HFFc6 (cell line): ENCODE data around the gene SPACA4. TPM values are rescaled to one million over a fixed set of nuclear protein-coding genes. Genes with fewer than 3 reads are reported as not detected.
"Not testable (repeated sequence)": the region's sequence is repeated elsewhere in the genome, so short reads cannot be mapped to it uniquely, and the experiment has no call there.

Experiments used
- DNase-seq: peaks from one replicate; pipeline ENCODE4 v3.0.0-alpha.2; 2018
- H3K27ac Mint-ChIP-seq: 2 replicates; pipeline ENCODE4 v1.8.0; 2020; ENCODE audit warnings: mild to moderate bottlenecking, mixed read lengths
- H3K27me3 Mint-ChIP-seq: 2 replicates; pipeline ENCODE4 v1.8.0; 2021; ENCODE audit warnings: mild to moderate bottlenecking, moderate library complexity, mixed read lengths; ENCODE audit not compliant: insufficient read depth
- H3K36me3 Mint-ChIP-seq: 2 replicates; pipeline ENCODE4 v1.8.0; 2021; ENCODE audit warnings: low read depth, mixed read lengths
- H3K4me1 Mint-ChIP-seq: 2 replicates; pipeline ENCODE4 v1.8.0; 2020; ENCODE audit warnings: low read depth, mixed read lengths
- H3K4me3 Mint-ChIP-seq: 2 replicates; pipeline ENCODE4 v1.8.0; 2020; ENCODE audit warnings: mild to moderate bottlenecking, moderate library complexity, mixed read lengths
- H3K9me3 Mint-ChIP-seq: 2 replicates; pipeline ENCODE4 v1.8.0; 2020; ENCODE audit warnings: mild to moderate bottlenecking, mixed read lengths
- total RNA-seq, 6 experiments: library from RNA; stranded (reverse); fragmentation: NEBNext Ultra II Directional; extraction: Animal tissue kit (Norgen Biotek cat#: 25700); gene quantifications; 2 replicates in 1 of 6; 3 replicates in 5 of 6; pipeline ENCODE4 v1.2.3, GENCODE V29; 2021
- TF ChIP-seq, protein P1 (sequence below): fragments of 200-600 bp; sonication (generic); IDR thresholded peaks from 2 replicates; pipeline ENCODE4 v1.5.0; 2021; ENCODE audit warnings: antibody characterized with exemption, mild to moderate bottlenecking

The SPACA4 gene
- total RNA-seq, 6 experiments from 2014 or later, result not detected

DNA sequence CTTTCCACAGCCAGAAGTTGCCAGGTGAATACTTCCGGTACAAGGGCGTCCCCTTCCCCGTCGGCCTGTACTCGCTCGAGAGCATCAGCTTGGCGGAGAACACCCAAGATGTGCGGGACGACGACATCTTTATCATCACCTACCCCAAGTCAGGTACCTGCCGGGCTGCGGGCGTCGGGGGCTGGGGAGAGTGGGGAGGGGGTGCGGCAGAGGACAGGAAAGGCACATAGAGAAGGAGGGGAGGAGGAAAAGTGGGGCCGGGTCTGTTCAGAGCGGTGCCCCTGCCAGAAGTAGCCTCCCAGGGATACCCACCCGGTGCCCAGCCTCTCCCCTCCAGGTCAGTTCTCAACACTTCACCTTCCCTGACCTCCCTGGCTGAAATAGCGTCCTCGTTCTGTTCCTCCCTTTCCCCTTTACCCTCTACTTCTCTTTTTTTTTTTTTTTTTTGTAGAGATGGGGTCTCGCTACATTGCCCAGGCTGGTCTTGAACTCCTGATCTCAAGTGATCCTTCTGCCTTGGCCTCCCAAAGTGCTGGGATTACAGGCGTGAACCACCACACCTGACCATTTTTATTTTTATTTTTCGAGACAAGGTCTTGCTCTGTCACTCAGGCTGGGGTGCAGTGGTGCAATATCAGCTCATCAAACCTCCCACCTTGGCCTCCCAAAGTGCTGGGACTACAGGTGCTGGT lies 30.5 kb upstream of the SPACA4 start:
- Mint-ChIP-seq H3K27me3 (peaks cover 3% of the 10 kb centered on the region), H3K36me3 (no peaks in the 10 kb centered on the region), H3K9me3 (no peaks in the 10 kb centered on the region), H3K27ac (no peak overlapping the region), H3K4me3 (no peak overlapping the region), H3K4me1 (peaks cover 13% of the 10 kb centered on the region)
- no peak for DNase-seq
- TF ChIP-seq, protein P1, sequence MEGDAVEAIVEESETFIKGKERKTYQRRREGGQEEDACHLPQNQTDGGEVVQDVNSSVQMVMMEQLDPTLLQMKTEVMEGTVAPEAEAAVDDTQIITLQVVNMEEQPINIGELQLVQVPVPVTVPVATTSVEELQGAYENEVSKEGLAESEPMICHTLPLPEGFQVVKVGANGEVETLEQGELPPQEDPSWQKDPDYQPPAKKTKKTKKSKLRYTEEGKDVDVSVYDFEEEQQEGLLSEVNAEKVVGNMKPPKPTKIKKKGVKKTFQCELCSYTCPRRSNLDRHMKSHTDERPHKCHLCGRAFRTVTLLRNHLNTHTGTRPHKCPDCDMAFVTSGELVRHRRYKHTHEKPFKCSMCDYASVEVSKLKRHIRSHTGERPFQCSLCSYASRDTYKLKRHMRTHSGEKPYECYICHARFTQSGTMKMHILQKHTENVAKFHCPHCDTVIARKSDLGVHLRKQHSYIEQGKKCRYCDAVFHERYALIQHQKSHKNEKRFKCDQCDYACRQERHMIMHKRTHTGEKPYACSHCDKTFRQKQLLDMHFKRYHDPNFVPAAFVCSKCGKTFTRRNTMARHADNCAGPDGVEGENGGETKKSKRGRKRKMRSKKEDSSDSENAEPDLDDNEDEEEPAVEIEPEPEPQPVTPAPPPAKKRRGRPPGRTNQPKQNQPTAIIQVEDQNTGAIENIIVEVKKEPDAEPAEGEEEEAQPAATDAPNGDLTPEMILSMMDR, result no peak

DNA sequence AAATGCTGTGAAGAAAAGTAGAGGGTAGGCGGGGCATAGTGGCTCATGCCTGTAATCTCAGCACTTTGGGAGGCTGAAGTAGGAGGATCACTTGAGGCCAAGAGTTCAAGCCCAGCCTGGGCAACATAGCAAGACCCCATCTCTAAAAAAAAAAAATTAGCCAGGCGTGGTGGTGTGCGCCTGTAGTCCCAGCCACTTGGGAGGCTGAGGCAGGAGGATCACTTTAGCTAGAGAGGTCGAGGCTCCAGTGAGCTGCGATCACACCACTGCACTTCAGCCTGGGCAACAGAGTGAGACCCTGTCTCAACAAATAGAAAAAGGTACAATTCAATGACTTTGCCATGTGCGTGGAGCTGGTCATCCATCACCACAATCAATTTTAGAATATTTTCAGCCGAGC lies 28.6 kb upstream of the SPACA4 start:
- DNase-seq, H3K27ac Mint-ChIP-seq, H3K27me3 Mint-ChIP-seq, H3K9me3 Mint-ChIP-seq, H3K4me3 Mint-ChIP-seq, H3K36me3 Mint-ChIP-seq: not testable (repeated sequence)
- H3K4me1 Mint-ChIP-seq, result peaks cover 13% of the 10 kb centered on the region

DNA sequence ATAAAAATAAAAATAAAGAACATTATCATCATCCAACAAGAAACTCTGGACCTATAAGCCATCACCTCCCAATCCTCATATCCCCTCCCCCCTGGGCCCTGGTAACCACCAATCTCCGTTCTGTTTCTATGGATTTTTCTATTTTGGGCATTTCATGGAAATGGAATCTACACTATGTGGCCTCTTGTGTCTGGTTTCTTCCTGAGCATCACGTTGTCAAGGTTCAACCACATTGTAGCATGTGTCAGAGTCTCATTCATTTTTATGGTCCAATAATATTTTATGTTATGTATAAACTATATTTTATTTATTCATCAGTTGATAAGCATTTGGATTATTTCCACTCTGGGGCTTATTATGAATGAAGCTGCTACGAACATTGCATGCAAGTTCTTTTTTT lies 27.7 kb upstream of the SPACA4 start:
- Mint-ChIP-seq H3K27ac (no peak overlapping the region), H3K9me3 (no peaks in the 10 kb centered on the region), H3K4me1 (peaks cover 14% of the 10 kb centered on the region), H3K36me3 (no peaks in the 10 kb centered on the region), H3K27me3 (no peaks in the 10 kb centered on the region; the same call in 1 of the 2 replicates), H3K4me3 (no peak overlapping the region)
- peak; percentile 47 for DNase-seq
- TF ChIP-seq, protein P1, result no peak

DNA sequence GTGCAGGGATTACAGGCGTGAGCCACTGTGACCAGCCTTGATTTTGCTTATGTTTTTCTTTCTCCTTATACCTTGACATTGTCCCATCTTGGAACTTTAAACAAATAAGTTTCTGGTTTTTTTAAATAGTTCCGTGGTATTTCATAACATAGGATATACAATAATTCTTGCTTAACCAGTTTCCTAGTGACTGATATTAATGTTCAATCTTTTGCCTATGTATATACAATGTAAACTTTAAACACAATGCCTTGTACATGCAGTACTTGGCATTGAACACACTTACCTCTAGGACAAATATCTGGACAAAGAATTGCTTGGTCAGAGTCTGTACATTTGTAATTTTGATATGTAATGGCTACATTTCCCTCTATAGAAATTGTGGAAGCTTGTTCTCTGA lies 24.4 kb upstream of the SPACA4 start:
- DNase-seq, result no peak
- Mint-ChIP-seq H3K27me3 (no peaks in the 10 kb centered on the region), H3K9me3 (no peaks in the 10 kb centered on the region), H3K36me3 (no peaks in the 10 kb centered on the region), H3K4me3 (no peak overlapping the region), H3K27ac (no peak overlapping the region), H3K4me1 (peaks cover 17% of the 10 kb centered on the region)
- TF ChIP-seq, protein P1, result no peak

DNA sequence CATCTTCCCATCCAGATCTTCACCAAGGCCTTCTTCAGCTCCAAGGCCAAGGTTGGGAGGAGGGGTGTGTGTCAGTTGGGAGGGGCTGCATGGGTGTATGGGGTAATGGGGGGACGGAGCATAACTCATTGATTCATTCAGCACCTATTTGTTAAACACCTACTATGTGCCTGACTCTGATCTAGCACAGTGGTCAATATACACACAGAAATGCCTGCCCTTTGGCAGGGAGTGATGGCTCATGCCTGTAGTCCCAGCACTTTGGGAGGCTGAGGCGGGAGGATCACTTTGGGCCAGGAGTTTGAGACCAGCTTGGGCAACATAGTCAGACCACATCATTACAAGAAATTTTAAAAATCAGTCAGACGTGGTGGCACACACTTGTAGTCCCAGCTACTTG lies 19.2 kb upstream of the SPACA4 start:
- H3K27me3 Mint-ChIP-seq, result peaks cover 4% of the 10 kb centered on the region
- H3K9me3 Mint-ChIP-seq, result no peaks in the 10 kb centered on the region
- H3K4me3 Mint-ChIP-seq, result no peak overlapping the region
- H3K4me1 Mint-ChIP-seq, result peaks cover 22% of the 10 kb centered on the region
- TF ChIP-seq, protein P1, result no peak
- DNase-seq, result no peak
- no peak overlapping the region for H3K27ac Mint-ChIP-seq
- no peaks in the 10 kb centered on the region for H3K36me3 Mint-ChIP-seq

DNA sequence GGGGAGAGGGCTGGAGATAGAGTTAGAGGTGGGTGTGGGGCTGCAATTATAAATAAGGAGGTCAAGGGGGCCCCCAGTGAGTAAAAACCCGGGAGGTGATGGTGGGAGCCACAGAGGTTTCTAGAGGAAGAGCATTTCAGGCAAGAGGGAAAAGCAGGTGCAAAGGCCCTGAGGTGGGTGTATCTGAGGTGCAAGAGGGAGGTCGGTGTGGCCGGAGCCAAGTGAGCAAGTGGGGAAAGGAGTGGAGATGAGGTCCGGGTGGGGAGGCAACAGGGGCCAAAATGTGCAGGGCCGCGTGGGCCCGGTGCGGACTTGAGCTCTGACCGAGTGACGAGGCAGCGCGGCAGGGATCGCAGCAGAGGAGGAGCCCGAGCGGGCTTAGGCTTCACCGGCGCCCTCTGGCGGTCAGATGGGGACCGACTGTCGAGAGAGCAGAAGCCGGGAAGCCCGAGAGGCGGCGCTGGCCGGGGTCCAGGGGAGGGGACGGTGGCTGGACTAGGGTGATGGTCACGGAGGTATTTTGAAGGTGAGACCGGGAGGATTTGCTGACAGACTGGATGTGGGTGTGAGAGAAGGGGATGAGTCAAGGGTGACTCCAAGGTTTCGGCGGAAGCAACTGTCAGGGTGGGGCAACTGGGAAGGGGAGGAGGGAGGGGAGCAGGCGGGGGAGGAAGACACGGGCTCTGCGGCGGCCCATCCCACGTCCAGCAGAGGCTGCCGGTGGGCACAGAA lies 17.7 kb upstream of the SPACA4 start:
- peaks cover 4% of the 10 kb centered on the region for H3K27me3 Mint-ChIP-seq

More for the DNA sequence above, 17.7 kb upstream of the SPACA4 start:
- no peaks in the 10 kb centered on the region for H3K9me3 Mint-ChIP-seq
- peak overlapping the region; percentile 82 for H3K4me3 Mint-ChIP-seq
- TF ChIP-seq, protein P1, result peak; percentile 95
- H3K36me3 Mint-ChIP-seq, result no peaks in the 10 kb centered on the region
- peak; percentile 68 for DNase-seq
- peak overlapping the region; percentile 61 for H3K27ac Mint-ChIP-seq
- peaks cover 22% of the 10 kb centered on the region for H3K4me1 Mint-ChIP-seq
